ENCODE measurements around the gene CEP41. TPM values are rescaled to one million over a fixed set of nuclear protein-coding genes. Genes with fewer than 3 reads are reported as not detected.

Gene CEP41
- total and polyA plus RNA-seq, 2 of the 13 experiments (the other 11 are each of a cell fraction or from before 2014, with no cell fraction given) = 8.7 to 9.0 TPM

DNA sequence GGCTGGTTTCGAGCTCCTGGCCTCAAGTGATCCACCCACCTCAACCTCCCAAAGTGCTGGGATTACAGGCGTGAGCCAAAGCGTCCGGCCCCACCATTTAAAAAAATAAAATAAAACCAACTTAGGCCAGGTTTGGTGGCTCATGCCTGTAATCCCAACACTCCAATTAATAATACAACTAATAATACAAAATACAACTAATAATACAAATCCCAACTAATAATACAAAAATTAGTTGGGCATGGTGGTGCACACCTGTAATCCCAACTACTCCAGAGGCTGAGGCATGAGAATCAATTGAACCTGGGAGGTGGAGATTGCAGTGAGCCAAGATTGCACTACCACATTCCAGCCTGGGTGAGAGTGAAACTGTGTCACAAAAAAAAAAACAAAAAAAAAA is 27.6 kb downstream of the CEP41 start (continued):
- TF ChIP-seq ZNF234 (CRISPR knock-in tag; conservative IDR thresholded peaks at IDR 0.05) (no peak), ZBTB20 (CRISPR knock-in tag; IDR thresholded peaks at IDR 0.05; ENCODE audit: borderline replicate concordance, low read depth) (no peak), ZIK1 (CRISPR knock-in tag; IDR thresholded peaks at IDR 0.05; ENCODE audit: borderline replicate concordance, low read depth) (no peak), KDM3A (CRISPR knock-in tag; IDR thresholded peaks at IDR 0.05; ENCODE audit: low read depth) (no peak), ZNF335 (CRISPR knock-in tag; IDR thresholded peaks at IDR 0.05) (no peak)
- TF ChIP-seq, protein P1, sequence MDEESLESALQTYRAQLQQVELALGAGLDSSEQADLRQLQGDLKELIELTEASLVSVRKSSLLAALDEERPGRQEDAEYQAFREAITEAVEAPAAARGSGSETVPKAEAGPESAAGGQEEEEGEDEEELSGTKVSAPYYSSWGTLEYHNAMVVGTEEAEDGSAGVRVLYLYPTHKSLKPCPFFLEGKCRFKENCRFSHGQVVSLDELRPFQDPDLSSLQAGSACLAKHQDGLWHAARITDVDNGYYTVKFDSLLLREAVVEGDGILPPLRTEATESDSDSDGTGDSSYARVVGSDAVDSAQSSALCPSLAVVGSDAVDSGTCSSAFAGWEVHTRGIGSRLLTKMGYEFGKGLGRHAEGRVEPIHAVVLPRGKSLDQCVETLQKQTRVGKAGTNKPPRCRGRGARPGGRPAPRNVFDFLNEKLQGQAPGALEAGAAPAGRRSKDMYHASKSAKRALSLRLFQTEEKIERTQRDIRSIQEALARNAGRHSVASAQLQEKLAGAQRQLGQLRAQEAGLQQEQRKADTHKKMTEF (CRISPR knock-in tag; IDR thresholded peaks at IDR 0.05) = no peak
- TF ChIP-seq, protein P2, sequence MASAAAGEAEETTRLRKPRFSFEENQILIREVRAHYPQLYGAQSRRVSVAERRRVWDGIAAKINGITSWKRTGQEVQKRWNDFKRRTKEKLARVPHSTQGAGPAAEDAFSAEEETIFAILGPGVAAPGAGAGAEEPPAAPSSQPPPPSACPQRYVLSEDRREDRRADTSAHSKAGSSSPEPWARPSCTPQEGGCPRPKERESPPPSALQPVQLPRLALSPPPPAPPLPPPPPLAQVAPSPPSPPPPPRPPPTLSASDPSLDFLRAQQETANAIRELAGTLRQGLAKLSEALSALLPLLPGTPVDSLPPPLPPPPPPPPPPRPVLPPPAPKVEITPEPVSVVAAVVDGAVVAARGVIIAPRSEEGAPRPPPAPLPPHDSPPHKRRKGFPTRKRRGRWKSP (CRISPR knock-in tag; IDR thresholded peaks at IDR 0.05) = no peak

DNA sequence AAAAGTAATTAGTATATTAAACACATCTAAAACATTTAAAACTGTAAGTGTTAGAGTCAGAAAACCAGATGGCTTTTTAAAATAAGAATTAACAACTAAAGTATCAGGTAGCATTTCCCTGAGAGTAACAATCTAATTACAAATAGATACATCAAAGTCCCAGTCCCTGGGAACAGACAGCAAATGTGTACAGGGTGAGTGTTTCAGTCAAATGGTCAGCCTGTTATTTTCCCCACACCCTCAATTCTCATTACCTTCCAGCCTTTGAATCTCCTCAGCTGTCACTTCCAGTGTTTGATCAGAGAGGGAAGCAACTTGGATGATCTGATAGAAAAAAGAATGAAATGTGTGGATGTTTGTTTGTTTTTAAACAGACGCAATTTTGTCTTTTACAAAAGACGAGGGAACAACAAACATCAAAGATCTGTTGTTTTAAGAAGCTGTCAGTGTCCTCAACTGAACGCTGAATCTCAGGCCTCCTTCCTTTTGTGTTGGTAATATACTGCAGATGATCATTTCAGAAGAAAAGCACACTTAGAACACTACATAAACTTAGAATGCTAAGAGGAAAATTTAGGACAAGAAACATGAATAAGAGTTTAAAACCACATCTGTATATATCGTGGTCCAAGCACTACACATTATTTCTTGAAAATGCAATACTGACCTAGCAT is 29.8 kb downstream of the CEP41 start:
- ChIA-PET POLR2A (interaction anchor here (1.6 kb wide), 1 partner anchor 30 kb away, joined by 3 read pairs; the partner anchor contains the start of gene CEP41), CTCF (ENCODE audit: low intra/inter-chr PET ratio, low total read pairs) (no interaction called here)
- Histone ChIP-seq H3K27ac (ENCODE audit: extremely low read length, insufficient read depth, low read length) (no peak overlapping the region), H4K20me1 (ENCODE audit: insufficient read depth, low read length) (no peaks in the 10 kb centered on the region), H3K36me3 (replicated peaks in 1 of 2; ENCODE audit: control insufficient read depth in 1 of 2, insufficient read depth in 2 of 2, low read length in 2 of 2) (no peaks in the 10 kb centered on the region), H3K79me2 (ENCODE audit: insufficient read depth, low read length) (no peaks in the 10 kb centered on the region), H3K9me3 (ENCODE audit: low read length) (no peaks in the 10 kb centered on the region), H3K27me3 (ENCODE audit: control insufficient read depth in 1 of 2, insufficient read depth in 2 of 2, low read length in 2 of 2) (no peaks in the 10 kb centered on the region), H3K4me2 (ENCODE audit: low read depth, low read length) (no peak overlapping the region), H3K9ac (ENCODE audit: insufficient read depth, low read depth, low read length) (no peak overlapping the region), H3K4me3 (replicated peaks in 1 of 3; ENCODE audit: insufficient read depth in 1 of 3, low read depth in 2 of 3, low read length in 3 of 3) (no peak overlapping the region), H2AFZ (ENCODE audit: low read length) (no peak overlapping the region), H3K4me1 (ENCODE audit: insufficient read depth, low read length) (no peaks in the 10 kb centered on the region)
- 80% methylated on average over 4 of the region's 4 CpGs for WGBS (ENCODE audit: low lambda C conversion rate)
- no TSS peak for BruUV-seq (replicated peaks)
- intact Hi-C loops (cut with micrococcal nuclease; ENCODE audit: unreplicated experiment) (no loop called here), in situ Hi-C loops (cut with HindIII; ENCODE audit: extremely low pct_ligation_motif_present, low pct_unique_long_range_greater_than_20kb) (no loop called here)
- FAIRE-seq (no peak), ATAC-seq (no peak), DNase-seq (ENCODE audit: low spot score) (no peak)
- no peak for TF ChIP-seq ZNF547 (CRISPR knock-in tag; IDR thresholded peaks at IDR 0.05)
- TF ChIP-seq, protein P3, sequence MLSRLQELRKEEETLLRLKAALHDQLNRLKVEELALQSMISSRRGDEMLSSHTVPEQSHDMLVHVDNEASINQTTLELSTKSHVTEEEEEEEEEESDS (CRISPR knock-in tag; IDR thresholded peaks at IDR 0.05; ENCODE audit: borderline replicate concordance) = no peak
- no peak for TF ChIP-seq ZNF3 (CRISPR knock-in tag; IDR thresholded peaks at IDR 0.05)
- TF ChIP-seq, protein P4, sequence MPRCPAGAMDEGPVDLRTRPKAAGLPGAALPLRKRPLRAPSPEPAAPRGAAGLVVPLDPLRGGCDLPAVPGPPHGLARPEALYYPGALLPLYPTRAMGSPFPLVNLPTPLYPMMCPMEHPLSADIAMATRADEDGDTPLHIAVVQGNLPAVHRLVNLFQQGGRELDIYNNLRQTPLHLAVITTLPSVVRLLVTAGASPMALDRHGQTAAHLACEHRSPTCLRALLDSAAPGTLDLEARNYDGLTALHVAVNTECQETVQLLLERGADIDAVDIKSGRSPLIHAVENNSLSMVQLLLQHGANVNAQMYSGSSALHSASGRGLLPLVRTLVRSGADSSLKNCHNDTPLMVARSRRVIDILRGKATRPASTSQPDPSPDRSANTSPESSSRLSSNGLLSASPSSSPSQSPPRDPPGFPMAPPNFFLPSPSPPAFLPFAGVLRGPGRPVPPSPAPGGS (CRISPR knock-in tag; IDR thresholded peaks at IDR 0.05) = no peak
- no peak for TF ChIP-seq NBN (conservative IDR thresholded peaks at IDR 0.05)
- no peak for TF ChIP-seq ZNF790 (CRISPR knock-in tag; IDR thresholded peaks at IDR 0.05; ENCODE audit: borderline replicate concordance)
- TF ChIP-seq ATF1 (CRISPR knock-in tag; IDR thresholded peaks at IDR 0.05) = no peak
- TF ChIP-seq, protein P5, sequence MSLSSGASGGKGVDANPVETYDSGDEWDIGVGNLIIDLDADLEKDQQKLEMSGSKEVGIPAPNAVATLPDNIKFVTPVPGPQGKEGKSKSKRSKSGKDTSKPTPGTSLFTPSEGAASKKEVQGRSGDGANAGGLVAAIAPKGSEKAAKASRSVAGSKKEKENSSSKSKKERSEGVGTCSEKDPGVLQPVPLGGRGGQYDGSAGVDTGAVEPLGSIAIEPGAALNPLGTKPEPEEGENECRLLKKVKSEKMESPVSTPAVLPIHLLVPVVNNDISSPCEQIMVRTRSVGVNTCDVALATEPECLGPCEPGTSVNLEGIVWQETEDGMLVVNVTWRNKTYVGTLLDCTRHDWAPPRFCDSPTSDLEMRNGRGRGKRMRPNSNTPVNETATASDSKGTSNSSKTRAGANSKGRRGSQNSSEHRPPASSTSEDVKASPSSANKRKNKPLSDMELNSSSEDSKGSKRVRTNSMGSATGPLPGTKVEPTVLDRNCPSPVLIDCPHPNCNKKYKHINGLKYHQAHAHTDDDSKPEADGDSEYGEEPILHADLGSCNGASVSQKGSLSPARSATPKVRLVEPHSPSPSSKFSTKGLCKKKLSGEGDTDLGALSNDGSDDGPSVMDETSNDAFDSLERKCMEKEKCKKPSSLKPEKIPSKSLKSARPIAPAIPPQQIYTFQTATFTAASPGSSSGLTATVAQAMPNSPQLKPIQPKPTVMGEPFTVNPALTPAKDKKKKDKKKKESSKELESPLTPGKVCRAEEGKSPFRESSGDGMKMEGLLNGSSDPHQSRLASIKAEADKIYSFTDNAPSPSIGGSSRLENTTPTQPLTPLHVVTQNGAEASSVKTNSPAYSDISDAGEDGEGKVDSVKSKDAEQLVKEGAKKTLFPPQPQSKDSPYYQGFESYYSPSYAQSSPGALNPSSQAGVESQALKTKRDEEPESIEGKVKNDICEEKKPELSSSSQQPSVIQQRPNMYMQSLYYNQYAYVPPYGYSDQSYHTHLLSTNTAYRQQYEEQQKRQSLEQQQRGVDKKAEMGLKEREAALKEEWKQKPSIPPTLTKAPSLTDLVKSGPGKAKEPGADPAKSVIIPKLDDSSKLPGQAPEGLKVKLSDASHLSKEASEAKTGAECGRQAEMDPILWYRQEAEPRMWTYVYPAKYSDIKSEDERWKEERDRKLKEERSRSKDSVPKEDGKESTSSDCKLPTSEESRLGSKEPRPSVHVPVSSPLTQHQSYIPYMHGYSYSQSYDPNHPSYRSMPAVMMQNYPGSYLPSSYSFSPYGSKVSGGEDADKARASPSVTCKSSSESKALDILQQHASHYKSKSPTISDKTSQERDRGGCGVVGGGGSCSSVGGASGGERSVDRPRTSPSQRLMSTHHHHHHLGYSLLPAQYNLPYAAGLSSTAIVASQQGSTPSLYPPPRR (CRISPR knock-in tag; IDR thresholded peaks at IDR 0.05; ENCODE audit: borderline replicate concordance) = no peak

All from HepG2 (cell line).